ENCODE measurements around the gene PRAMEF5.
"Not testable (repeated sequence)": the region's sequence is repeated elsewhere in the genome, so short reads cannot be mapped to it uniquely, and the experiment has no call there.

The PRAMEF5 gene
- total RNA-seq: 0 reads per million in 3 donors

- not testable (repeated sequence) for H3K9me3 ChIP-seq (ENCODE audit: control insufficient read depth, low read length); H3K27me3 ChIP-seq (replicated peaks; ENCODE audit: control insufficient read depth, insufficient read depth, low read length, poor library complexity, severe bottlenecking); H3K4me1 ChIP-seq (ENCODE audit: control insufficient read depth, insufficient read depth, low read length, poor library complexity, severe bottlenecking); H3K27ac ChIP-seq (ENCODE audit: insufficient read depth, low read length, poor library complexity, severe bottlenecking); H3K36me3 ChIP-seq (ENCODE audit: control insufficient read depth, insufficient read depth, low read length); H3K4me3 ChIP-seq (ENCODE audit: insufficient read depth, low read depth, low read length, poor library complexity, severe bottlenecking); DNase-seq
These were observed at the start of gene PRAMEF5 for GRCh38 chr1:13253898-13254297. Gene PRAMEF5 (plus strand): TSS chr1:13254198. CDS start chr1:13259269, 5,071 bp downstream.

GRCh38 chr1:13208712-13209111 is 45.3 kb upstream of the PRAMEF5 start:
- H3K36me3 ChIP-seq (ENCODE audit: control insufficient read depth, insufficient read depth, low read length); H3K27ac ChIP-seq (ENCODE audit: insufficient read depth, low read length, poor library complexity, severe bottlenecking); H3K9me3 ChIP-seq (ENCODE audit: control insufficient read depth, low read length); H3K4me3 ChIP-seq (ENCODE audit: insufficient read depth, low read depth, low read length, poor library complexity, severe bottlenecking); H3K27me3 ChIP-seq (replicated peaks; ENCODE audit: control insufficient read depth, insufficient read depth, low read length, poor library complexity, severe bottlenecking); DNase-seq; H3K4me1 ChIP-seq (ENCODE audit: control insufficient read depth, insufficient read depth, low read length, poor library complexity, severe bottlenecking): not testable (repeated sequence)

- not testable (repeated sequence) for H3K4me3 ChIP-seq (ENCODE audit: insufficient read depth, low read depth, low read length, poor library complexity, severe bottlenecking); H3K27ac ChIP-seq (ENCODE audit: insufficient read depth, low read length, poor library complexity, severe bottlenecking); H3K27me3 ChIP-seq (replicated peaks; ENCODE audit: control insufficient read depth, insufficient read depth, low read length, poor library complexity, severe bottlenecking); H3K9me3 ChIP-seq (ENCODE audit: control insufficient read depth, low read length); DNase-seq; H3K4me1 ChIP-seq (ENCODE audit: control insufficient read depth, insufficient read depth, low read length, poor library complexity, severe bottlenecking); H3K36me3 ChIP-seq (ENCODE audit: control insufficient read depth, insufficient read depth, low read length)
These were observed 37.4 kb upstream of the PRAMEF5 start for GRCh38 chr1:13216619-13217018.

GRCh38 chr1:13219203-13219602 is 34.8 kb upstream of the PRAMEF5 start:
- H3K27me3 ChIP-seq (replicated peaks; ENCODE audit: control insufficient read depth, insufficient read depth, low read length, poor library complexity, severe bottlenecking); H3K4me1 ChIP-seq (ENCODE audit: control insufficient read depth, insufficient read depth, low read length, poor library complexity, severe bottlenecking); H3K27ac ChIP-seq (ENCODE audit: insufficient read depth, low read length, poor library complexity, severe bottlenecking); H3K36me3 ChIP-seq (ENCODE audit: control insufficient read depth, insufficient read depth, low read length); H3K4me3 ChIP-seq (ENCODE audit: insufficient read depth, low read depth, low read length, poor library complexity, severe bottlenecking); DNase-seq; H3K9me3 ChIP-seq (ENCODE audit: control insufficient read depth, low read length): not testable (repeated sequence)

GRCh38 chr1:13222788-13223187 is 31.2 kb upstream of the PRAMEF5 start:
- not testable (repeated sequence) for DNase-seq; H3K36me3 ChIP-seq (ENCODE audit: control insufficient read depth, insufficient read depth, low read length); H3K27ac ChIP-seq (ENCODE audit: insufficient read depth, low read length, poor library complexity, severe bottlenecking); H3K4me3 ChIP-seq (ENCODE audit: insufficient read depth, low read depth, low read length, poor library complexity, severe bottlenecking); H3K27me3 ChIP-seq (replicated peaks; ENCODE audit: control insufficient read depth, insufficient read depth, low read length, poor library complexity, severe bottlenecking); H3K4me1 ChIP-seq (ENCODE audit: control insufficient read depth, insufficient read depth, low read length, poor library complexity, severe bottlenecking); H3K9me3 ChIP-seq (ENCODE audit: control insufficient read depth, low read length)

- Histone ChIP-seq H3K27ac (ENCODE audit: insufficient read depth, low read length, poor library complexity, severe bottlenecking) (no peak overlapping the region), H3K4me3 (ENCODE audit: insufficient read depth, low read depth, low read length, poor library complexity, severe bottlenecking) (no peak overlapping the region), H3K4me1 (ENCODE audit: control insufficient read depth, insufficient read depth, low read length, poor library complexity, severe bottlenecking) (no peaks in the 10 kb centered on the region), H3K9me3 (ENCODE audit: control insufficient read depth, low read length) (no peaks in the 10 kb centered on the region), H3K36me3 (ENCODE audit: control insufficient read depth, insufficient read depth, low read length) (no peaks in the 10 kb centered on the region), H3K27me3 (replicated peaks; ENCODE audit: control insufficient read depth, insufficient read depth, low read length, poor library complexity, severe bottlenecking) (no peaks in the 10 kb centered on the region)
- DNase-seq: no peak
These were observed 29.4 kb upstream of the PRAMEF5 start for GRCh38 chr1:13224480-13225060.

GRCh38 chr1:13225675-13226204 is 28.3 kb upstream of the PRAMEF5 start, which contains the start of gene PRAMEF18:
Gene PRAMEF18 (minus strand): TSS chr1:13226154. CDS start chr1:13226106, 48 bp downstream.
- not testable (repeated sequence) for H3K9me3 ChIP-seq (ENCODE audit: control insufficient read depth, low read length); H3K27ac ChIP-seq (ENCODE audit: insufficient read depth, low read length, poor library complexity, severe bottlenecking); H3K27me3 ChIP-seq (replicated peaks; ENCODE audit: control insufficient read depth, insufficient read depth, low read length, poor library complexity, severe bottlenecking); H3K36me3 ChIP-seq (ENCODE audit: control insufficient read depth, insufficient read depth, low read length); H3K4me3 ChIP-seq (ENCODE audit: insufficient read depth, low read depth, low read length, poor library complexity, severe bottlenecking); H3K4me1 ChIP-seq (ENCODE audit: control insufficient read depth, insufficient read depth, low read length, poor library complexity, severe bottlenecking); DNase-seq

GRCh38 chr1:13227271-13228055 is 26.5 kb upstream of the PRAMEF5 start:
- not testable (repeated sequence) for H3K9me3 ChIP-seq (ENCODE audit: control insufficient read depth, low read length); H3K36me3 ChIP-seq (ENCODE audit: control insufficient read depth, insufficient read depth, low read length)

GRCh38 chr1:13228343-13228781 is 25.6 kb upstream of the PRAMEF5 start:
- H3K4me3 ChIP-seq (ENCODE audit: insufficient read depth, low read depth, low read length, poor library complexity, severe bottlenecking): no peak overlapping the region
- H3K4me1 ChIP-seq (ENCODE audit: control insufficient read depth, insufficient read depth, low read length, poor library complexity, severe bottlenecking): no peaks in the 10 kb centered on the region
- H3K27me3 ChIP-seq (replicated peaks; ENCODE audit: control insufficient read depth, insufficient read depth, low read length, poor library complexity, severe bottlenecking): no peaks in the 10 kb centered on the region
- H3K36me3 ChIP-seq (ENCODE audit: control insufficient read depth, insufficient read depth, low read length): no peaks in the 10 kb centered on the region
- H3K27ac ChIP-seq (ENCODE audit: insufficient read depth, low read length, poor library complexity, severe bottlenecking): no peak overlapping the region
- DNase-seq: no peak
- no peaks in the 10 kb centered on the region for H3K9me3 ChIP-seq (ENCODE audit: control insufficient read depth, low read length)

More at GRCh38 chr1:13227271-13228055, 26.5 kb upstream of the PRAMEF5 start:
- not testable (repeated sequence) for H3K27ac ChIP-seq (ENCODE audit: insufficient read depth, low read length, poor library complexity, severe bottlenecking); H3K4me3 ChIP-seq (ENCODE audit: insufficient read depth, low read depth, low read length, poor library complexity, severe bottlenecking); H3K4me1 ChIP-seq (ENCODE audit: control insufficient read depth, insufficient read depth, low read length, poor library complexity, severe bottlenecking); DNase-seq; H3K27me3 ChIP-seq (replicated peaks; ENCODE audit: control insufficient read depth, insufficient read depth, low read length, poor library complexity, severe bottlenecking)

- not testable (repeated sequence) for H3K27me3 ChIP-seq (replicated peaks; ENCODE audit: control insufficient read depth, insufficient read depth, low read length, poor library complexity, severe bottlenecking); H3K9me3 ChIP-seq (ENCODE audit: control insufficient read depth, low read length); H3K4me1 ChIP-seq (ENCODE audit: control insufficient read depth, insufficient read depth, low read length, poor library complexity, severe bottlenecking); DNase-seq; H3K27ac ChIP-seq (ENCODE audit: insufficient read depth, low read length, poor library complexity, severe bottlenecking); H3K4me3 ChIP-seq (ENCODE audit: insufficient read depth, low read depth, low read length, poor library complexity, severe bottlenecking); H3K36me3 ChIP-seq (ENCODE audit: control insufficient read depth, insufficient read depth, low read length)
These were observed 23.9 kb upstream of the PRAMEF5 start for GRCh38 chr1:13230096-13230495.
